Stimulated activated CD8-positive, alpha-beta memory T cell treated with anti-CD3 and anti-CD28 coated beads, Interleukin-12 subunit alpha, Interleukin-12 subunit beta, amount 100 ng/mL, for 1 hour (primary cell): ENCODE results near the gene PCDH9.
"Not testable (repeated sequence)": the region's sequence is repeated elsewhere in the genome, so short reads cannot be mapped to it uniquely, and the experiment has no call there.

Experiments
- DNase-seq: peaks from one replicate; pipeline ENCODE4 v3.0.0-alpha.2; 2020; ENCODE audit warnings: low read depth

Gene PCDH9

DNA sequence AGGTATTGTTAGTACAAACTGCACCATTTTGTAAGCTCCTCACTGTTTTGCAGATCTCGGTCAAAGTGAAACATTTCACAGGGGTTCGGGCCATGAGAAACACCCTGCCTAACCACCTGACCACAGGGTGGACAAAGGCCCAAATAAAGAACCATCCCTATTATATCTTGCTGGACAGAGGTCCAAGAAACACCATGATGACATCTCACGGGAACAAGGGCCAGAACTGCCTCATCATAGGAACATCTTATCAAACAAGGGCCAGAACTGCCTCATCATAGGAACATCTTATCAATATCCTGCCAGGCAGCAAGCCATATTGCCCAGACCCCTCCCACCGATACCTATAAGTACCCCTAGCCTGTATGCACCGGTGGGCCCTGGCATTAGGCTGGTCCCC is 99.7 kb downstream of the PCDH9 start:
- DNase-seq = no peak

DNA sequence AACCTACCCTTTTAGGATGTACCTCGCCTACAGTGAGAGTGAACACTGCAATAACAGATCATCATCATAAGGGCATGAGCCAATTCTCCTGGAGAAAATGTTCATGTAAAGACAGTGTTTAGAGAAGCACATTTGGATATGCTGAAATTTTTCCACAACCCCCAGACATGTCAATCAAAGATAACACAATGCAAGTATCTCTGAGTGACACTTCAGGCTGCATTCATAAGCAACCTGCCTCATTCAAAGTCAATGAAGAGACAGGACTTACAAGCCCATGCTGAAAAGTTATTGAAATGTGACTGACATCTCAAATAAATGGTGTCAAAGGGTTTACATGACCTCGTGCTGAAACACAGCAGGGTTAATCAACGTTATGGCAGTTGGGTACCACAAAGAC is 102.0 kb downstream of the PCDH9 start:
- no peak for DNase-seq

DNA sequence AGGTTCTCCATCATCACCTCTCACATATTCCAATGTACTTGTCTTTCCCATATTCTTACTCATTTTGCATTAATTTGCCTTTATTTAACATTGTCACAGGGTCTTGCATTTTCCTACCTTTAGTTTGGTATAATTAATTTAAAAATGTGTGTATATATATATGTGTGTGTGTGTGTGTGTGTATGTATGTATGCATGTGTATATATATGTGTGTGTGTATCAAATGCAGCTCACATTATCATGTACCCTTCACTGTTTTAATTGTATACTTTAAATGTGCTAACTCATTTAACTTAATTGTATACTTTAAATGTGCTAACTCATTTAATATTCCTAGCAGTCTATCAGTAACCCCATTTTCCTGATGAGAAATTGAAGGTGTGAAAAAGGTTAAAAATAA is 104.5 kb downstream of the PCDH9 start:
- DNase-seq = no peak

DNA sequence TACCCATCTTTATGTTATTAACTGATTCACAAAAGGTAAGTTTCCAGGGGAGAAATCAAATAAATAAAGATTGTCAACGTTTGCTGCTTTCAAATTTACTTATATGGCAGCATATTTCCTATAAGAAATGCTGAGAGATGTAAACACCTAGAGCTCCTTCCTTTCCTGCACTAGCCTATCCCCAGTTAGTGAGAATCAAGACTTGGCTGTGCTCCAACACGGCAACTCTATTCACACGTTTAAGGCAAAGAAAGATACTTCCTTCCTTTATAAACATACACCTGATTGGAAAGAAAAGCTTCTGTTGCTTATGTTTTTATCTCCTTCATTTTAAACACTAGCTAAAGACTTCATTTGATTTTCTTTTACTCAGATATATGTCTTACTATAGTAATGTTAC is 107.0 kb downstream of the PCDH9 start:
- no peak for DNase-seq

DNA sequence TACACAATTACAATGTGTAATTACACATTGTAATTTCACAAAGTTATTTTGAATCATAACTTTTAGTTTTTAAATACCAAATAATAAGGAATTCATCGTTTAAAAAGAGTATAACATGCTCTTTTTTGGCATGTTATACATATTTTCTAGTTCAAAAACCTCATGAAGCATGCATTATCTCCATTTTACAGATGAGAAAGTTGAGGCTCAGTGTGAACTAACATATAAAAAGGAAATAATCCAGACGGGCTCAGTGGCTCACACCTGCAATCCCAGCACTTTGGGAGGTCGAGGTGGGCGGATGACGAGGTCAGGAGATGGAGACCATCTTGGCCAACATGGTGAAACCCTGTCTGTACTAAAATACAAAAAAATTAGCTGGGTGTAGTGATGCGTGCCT is 107.9 kb downstream of the PCDH9 start:
- no peak for DNase-seq

DNA sequence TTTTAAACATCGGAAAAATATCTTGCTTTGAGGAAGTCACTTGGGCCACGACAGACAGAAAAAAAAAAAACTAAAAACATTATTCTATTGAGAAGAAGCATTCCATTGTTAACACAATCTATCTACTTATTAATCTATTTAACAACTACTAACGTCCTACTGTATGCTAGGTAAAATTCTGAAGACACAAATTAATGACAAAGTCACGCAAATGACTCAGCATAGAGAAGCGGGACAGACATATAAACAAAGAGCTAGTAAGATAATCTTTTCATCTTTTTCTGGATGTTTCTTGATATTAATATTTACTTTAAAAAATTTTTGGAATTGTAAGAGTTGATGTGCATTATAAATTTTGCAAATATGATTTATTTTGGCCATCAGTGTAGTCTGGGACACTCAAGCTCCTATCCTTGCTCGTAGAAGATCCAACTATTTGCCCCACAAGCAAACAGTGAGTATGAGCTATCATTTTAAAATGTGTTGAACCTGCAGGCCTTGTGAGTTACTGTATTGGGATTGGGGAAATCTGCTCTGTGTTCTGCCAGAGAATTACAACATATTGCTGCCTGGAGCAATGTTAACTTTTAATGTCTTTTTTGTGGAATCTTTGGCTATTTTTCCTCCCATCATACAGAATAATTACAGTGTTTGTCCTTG is 109.1 kb downstream of the PCDH9 start:
- DNase-seq = no peak

DNA sequence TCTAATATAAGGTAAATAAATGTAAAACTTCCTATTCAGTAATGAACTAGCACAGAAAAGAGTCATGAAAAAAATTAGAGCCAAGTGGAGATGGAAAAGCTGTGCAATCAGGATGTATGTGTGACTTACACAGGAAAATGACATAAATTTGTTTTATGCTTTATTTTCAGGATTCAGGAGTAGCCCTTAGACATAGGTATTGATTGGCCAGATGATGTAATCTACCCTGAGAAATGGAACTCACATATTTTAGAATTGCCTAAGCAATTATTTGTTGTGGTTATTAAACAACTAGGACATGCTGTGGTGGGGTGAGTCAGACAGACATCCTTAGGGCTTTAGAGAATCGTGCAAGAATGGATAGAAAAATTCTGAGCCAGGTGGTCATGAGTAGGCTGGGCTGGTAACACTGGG is 110.6 kb downstream of the PCDH9 start:
- no peak for DNase-seq

DNA sequence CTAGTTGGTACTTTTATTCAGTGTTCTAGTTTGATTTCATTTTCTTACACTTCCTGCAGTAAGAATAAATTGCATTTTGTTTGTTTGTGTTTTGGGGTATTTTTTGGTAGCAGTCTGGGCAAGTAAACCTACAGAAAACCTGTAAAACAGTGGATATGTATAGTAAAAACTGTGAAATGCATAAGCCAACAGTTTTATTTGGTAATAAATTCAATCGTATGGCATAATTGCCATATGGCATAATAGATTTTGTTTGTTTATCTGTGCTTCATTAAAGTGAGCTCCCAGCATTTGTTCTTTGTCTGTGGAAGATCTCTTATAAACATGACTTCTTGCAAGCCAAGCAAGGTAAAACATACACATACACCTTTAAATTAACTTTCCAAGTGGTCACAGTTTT is 111.9 kb downstream of the PCDH9 start:
- DNase-seq = no peak

DNA sequence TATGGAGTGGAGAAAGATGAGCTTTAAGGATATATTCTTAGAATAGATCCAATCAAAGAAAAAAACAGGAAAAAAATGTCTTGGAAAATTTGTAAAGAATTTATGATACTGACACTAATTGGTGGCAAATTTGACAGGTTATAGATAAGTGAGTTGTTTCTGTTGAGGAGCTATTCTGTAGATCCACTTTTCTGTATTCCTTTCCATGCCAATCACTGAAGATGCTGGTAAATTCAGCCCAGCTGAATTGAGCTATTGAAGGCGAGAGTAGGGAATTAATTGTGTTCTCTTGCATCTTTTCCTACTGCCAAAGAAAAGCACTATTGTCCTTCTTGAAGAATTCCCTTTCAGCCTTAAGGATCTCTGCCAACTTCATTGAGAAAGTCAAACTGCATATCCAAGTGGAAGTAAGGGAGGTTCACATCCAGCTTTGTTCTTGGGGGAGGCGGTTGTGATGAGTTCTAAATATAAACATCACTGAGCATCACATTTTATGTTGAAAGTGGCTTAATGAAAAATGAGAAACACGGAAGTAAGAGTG is 113.1 kb downstream of the PCDH9 start:
- no peak for DNase-seq

DNA sequence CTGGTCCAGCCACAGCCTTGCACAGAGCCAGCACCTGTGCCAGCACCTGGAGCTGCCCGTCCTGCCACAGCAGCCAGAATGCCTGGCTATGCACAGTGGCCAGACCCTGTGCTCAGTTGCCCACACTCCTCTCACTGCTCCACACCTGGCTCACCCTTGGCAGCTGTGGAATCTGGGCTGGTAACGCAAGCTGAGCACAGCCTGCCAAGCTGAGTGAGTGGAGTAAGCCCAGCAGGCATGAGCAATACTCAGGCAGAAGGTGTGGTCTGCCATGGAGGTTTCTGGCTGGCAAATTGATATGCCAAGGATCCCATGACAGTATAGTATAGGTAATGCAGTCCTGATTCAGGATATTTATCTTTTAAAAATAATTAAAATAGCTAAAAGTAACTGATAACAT is 122.2 kb downstream of the PCDH9 start:
- DNase-seq = no peak

DNA sequence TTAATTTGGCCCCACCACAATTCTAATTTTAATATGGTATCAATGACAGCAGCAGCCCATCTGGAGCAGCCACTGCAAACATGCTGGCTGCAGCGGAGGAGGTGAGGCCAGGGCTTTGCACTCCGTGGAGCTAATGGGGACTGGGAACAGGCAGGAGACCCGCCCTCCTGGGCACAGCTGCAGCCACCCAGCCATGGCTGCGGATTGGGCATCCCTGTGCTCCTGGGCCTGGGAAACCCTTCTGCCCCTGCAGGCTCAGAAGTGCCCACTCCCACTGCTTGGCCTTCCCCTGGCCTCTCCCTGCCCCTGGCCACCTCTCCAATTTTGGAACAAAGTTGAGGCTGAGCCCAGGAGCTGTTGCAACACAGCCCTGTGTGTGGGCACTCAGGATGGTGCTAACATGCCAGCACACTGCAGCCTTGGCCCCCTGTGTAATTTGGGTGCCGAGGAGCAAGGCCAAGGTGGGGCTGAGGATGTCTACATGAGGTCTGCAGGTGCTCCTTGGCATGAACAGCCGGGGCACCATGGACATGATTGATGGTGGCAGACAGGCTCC is 123.6 kb downstream of the PCDH9 start:
- no peak for DNase-seq

DNA sequence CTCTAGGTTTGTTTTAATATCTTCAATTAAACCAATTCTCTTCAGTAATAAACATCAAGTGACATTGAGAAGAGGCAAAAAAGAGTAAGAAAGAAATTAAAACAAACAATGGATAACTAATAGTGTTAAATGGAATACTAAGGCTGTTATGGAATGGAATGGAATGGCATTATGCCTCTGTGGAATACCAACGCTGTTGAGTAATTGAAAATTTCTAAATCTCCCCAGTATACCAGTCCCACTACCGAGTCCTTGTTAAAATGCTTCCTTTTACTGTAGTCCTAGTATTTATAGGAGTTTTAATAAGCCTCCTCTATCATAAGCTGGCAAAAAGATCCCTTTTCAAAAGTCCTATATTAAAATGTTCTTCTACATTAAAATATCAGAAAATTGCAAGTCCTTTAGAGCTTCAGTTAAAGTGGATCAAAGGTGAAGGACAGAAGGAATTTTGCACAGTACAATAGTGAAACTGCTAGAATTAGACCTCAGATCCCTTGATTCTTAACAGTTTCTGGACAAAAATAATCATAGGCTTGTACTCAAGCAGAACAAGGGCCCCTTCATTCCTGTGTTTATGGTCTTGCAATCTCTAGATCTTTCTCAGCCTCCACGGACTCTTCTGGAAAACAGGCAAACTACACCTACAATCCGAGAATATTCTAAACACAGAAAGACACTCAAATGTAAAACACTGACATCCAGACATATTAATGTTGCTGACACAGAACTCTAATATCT is 128.2 kb downstream of the PCDH9 start:
- DNase-seq = no peak

DNA sequence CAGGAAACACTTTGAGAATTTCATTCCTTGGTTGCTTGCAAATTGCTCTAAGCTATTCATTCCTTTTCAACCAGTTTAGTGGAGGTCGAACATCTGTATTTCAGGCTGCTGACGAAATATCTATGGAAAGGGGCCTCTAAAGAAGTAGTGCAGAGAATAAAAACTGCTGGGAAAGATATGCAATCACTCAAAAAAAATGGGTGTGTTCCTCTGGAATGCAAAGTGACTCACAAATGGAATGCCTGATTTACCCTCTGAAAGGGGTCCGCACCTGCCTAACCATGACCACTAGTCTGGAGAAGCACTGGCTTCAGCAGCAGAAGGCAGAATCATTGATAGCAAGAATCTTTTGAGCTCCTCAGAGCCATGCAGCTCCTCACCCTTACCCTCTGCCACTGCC is 129.4 kb downstream of the PCDH9 start:
- DNase-seq = no peak

DNA sequence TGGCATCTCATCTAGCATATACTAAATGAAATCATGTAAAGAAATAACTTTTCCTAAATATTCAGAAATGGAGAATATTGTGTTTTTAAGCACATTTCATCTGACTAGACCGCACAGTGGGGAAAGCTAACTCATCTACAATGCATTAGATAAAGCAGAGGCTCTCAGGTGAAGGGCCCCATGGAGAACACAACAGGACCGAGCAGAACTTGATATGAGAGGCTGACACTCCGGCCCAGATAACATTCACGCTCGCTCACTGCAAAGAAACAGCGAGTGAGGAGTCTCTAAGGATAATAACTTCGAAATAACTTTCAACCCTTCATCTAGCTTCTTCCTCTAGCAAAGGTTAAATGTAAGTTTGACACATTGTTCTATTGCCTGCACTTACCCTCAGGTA is 130.6 kb downstream of the PCDH9 start:
- no peak for DNase-seq

DNA sequence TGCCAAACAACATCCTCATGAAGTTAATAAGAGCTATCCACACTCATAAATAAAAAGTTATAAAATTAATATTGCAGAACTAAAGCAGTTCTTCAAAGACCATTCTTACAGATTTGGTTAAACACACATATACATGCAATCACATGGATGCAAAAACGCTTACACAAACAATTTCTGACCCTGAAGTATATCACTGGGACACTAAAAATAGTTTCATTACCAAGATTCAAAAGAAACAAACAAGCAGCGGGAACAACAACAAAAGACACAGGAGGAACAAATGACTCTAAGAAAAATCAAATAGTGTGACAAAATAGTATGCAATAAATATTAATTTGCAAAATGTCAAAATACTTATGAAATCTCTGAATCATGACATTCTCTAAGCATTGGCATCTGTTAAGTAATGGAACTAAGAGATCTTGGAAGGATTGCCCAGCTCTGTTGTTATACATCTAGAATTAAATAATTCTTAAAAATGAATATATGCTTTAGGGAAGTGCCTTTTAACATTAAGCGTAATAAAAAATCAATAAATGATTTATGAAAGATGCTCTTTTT is 132.2 kb downstream of the PCDH9 start:
- no peak for DNase-seq

DNA sequence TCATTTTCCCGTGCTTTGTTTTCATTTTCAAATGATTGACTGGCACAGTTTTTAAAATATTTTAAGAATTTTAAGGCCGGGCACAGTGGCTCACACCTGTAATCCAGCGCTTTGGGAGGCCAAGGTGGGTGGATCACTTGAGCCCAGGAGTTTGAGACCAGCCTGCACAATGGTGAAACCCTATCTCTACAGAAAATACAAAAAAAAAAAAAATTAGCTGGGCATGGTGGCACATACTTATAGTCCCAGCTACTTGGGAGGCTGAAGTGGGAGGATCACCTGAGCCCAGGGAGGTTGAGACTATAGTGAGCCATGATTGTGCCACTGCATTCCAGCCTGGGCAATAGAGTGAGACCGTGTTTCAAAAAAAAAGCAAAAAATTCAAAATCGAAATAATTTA is 133.2 kb downstream of the PCDH9 start:
- DNase-seq = not testable (repeated sequence)

DNA sequence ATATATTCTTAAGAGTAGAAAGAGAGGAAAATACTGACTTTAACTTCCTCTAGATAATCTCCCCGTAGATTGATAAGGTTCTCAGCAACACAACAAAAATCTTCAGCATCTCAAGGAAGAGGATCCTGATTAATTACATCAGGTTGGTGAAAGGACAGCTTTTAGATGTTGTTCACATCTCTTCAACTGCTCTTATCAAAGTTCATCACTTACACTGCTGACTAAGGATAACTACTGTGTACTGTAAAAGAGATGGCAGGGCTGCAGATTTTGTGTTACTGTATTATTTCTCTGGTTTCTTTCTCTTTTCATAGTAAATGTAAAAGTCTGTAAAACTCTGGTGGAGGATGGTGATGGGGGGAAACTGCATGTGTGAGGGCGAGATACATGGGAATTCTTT is 133.7 kb downstream of the PCDH9 start:
- DNase-seq = no peak

DNA sequence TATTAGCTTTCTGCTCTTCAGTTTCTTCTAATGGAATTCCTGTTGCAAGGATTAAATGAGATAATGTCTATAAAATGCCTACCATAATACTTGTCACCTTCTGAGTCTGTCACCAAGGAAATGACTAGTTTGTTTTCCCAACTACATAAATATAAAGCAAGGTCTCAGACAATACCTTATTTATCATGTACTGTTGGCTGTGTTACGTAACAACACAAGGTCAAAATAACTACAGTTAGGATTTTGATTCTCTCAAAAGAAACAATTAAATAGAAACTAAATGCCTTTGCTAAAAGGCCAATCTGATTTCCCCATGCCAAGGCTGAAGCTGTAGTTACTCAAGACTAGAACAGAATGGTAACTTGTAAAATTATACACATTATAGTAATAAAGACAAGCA is 134.5 kb downstream of the PCDH9 start:
- DNase-seq = no peak

DNA sequence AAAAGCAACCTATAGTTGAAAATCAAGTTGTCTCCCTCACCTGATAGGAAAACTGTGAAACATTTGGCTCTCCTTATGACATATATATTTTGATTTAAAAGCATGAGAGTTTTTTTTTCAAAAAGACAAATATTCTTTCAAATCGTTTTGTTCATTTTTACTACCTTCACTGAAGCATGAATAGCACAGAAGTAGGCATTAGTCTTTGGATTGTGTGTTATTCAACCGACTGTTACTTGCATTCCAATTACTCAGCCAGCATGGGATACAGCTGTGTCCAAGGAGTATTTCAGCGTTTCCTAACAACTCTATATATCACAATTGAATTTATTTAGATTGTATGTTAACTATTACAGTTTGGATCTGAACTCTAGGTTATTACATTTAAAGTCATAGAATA is 135.2 kb downstream of the PCDH9 start:
- DNase-seq = no peak

DNA sequence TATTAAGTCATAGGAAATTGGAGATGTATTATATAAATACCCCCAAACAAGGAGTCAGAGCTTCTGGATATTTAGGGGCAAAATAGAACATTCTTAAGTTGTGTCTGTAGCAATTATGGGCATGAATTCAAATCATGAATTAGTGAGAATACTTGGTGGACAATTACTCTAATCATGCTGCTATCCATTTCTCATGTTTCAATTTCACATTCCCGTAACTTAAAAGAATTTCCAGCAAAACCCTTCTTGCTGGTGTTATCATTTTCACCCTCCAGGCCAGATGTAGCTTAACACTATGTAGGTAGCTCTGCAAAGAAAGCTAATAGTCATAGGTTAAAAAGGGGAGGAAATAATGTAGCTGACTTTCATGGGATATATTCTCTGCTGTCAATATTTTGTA is 136.1 kb downstream of the PCDH9 start:
- no peak for DNase-seq

DNA sequence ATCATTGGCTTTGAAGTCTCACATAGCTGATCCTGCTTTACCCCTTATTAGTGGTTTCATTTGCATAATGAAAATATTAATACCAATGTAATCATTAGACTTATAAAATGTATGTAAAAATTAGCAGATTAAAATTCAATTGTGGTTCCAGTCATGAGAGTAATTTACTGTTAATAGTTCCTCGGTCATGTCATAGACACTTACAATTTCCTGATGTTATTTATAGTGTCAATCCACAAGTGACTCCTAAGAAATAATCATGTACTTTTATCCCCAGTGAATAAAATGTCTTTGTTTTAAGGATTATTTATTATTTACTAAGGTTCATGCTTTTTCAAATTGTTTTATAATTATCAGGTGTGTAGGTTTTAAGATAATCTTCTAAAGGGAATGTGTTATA is 138.5 kb downstream of the PCDH9 start:
- DNase-seq = no peak

DNA sequence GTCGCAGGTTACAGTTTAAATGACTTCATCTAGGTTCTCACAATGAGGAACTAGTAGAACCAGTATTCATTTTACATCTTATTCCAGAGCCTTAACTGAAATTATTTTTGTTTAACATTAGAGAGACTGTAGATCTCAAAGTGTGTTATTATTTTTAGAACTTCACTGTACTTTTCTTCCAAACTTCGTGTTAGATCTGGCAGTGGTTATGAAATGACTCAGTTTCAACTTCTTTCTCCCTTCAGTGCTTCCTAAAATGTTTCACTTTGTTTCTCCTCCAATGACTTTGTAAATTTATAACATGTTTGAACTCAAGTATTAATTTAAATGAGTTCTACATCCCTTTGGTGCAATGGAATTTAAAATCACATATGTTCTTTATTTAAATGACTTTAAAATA is 139.3 kb downstream of the PCDH9 start:
- no peak for DNase-seq

DNA sequence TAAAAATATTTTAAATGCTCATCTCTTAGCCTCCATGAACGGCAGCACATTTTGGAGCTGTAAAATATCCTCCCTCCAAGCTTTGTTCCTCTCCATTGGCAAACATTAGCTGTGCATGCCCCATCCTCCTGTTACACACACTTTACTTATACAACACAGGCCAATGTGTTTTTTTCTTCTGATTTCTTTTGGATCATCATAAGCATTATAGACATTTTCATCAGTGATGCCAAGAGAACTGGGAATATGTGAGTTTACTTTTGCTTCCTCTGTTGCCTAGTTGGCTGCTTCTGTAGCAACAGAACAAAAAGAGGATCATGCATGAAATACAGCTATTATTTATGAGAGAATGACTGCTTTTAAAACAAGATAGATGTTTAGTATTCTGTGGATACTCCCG is 142.6 kb downstream of the PCDH9 start:
- no peak for DNase-seq
